Right cardiac atrium (tissue), 5 donors: Measurements from ENCODE around the gene PRKD2. TPM values are rescaled to one million over a fixed set of nuclear protein-coding genes. Genes with fewer than 3 reads are reported as not detected.
A peak's percentile ranks its signal among the peaks of the same experiment; 100 is the strongest.

ENCODE experiments used
- ATAC-seq, 2 donors: fragments of 200-7000 bp; cut with Tn5 transposase; one replicate each; pipeline versions ENCODE4 v1.8.0 to v1.9.1; 2020; ENCODE audit warnings: moderate library complexity in 2 of 2, mild to moderate bottlenecking in 1 of 2
- DNase-seq, 3 donors: peaks; one replicate each; pipeline ENCODE4 v3.0.0-alpha.2; 2020
- H3K27ac ChIP-seq: one replicate; pipeline ENCODE4 v1.5.1; 2013; ENCODE audit warnings: mild to moderate bottlenecking, low read length, control low read depth, moderate library complexity
- H3K27me3 ChIP-seq: one replicate; pipeline ENCODE4 v1.6.1; 2013; ENCODE audit not compliant: control insufficient read depth, insufficient read depth
- H3K4me1 ChIP-seq: one replicate; pipeline ENCODE4 v1.6.1; 2013; ENCODE audit warnings: low read length; ENCODE audit not compliant: control insufficient read depth, insufficient read depth
- H3K4me3 ChIP-seq: one replicate; pipeline ENCODE4 v1.5.1; 2013; ENCODE audit warnings: low read length, control low read depth
- H3K9me3 ChIP-seq: one replicate; pipeline ENCODE4 v1.6.1; 2013; ENCODE audit warnings: low read length; ENCODE audit not compliant: control insufficient read depth
- WGBS: extraction: QIAGEN DNeasy Blood & Tissue Kit; methylation state at CpG from one replicate; pipeline ENCODE4 v1.1.7; 2013; 5-methylcytosine and 5-hydroxymethylcytosine counted together
- intact Hi-C, 4 donors: fragments of 100-400 bp; cut with DNase I; formaldehyde crosslinking; loops; one replicate each; pipeline versions ENCODE4 v1.11.0 to v1.14.0; 2022 to 2023
- polyA plus RNA-seq: library from polyadenylated mRNA; stranded (reverse); fragments of 200-250 nt; gene quantifications from one replicate; pipeline ENCODE4 v1.2.3, GENCODE V29; 2013
- total RNA-seq, 4 donors: library from RNA; stranded (reverse); fragmentation: NEBNext Ultra II Directional; extraction: Animal tissue kit (Norgen Biotek cat#: 25700); gene quantifications; one replicate each; pipeline ENCODE4 v1.2.1, GENCODE V29; 2021
- donor health status: healthy with polysubstance abuse.
- donor health status: DM: no; HTN: yes; CAD: no.
- donor health status: DM: no; HTN: no; CAD: no.
- donor health status: DM: no; HTN: yes; CAD: no; lungs with severe emphysema.
- donor health status: DM: yes; HTN: yes; CAD: no.

Gene PRKD2
- total and polyA plus RNA-seq, 5 donors, result 11.3 to 16.6 (median 14.7) TPM

GRCh38 chr19:46697204-46697960 is 19.5 kb downstream of the PRKD2 start:
- H3K27me3 ChIP-seq, result no peaks in the 10 kb centered on the region
- no peak overlapping the region for H3K4me3 ChIP-seq
- WGBS, result 33% methylated on average over 39 of the region's 39 CpGs
- H3K9me3 ChIP-seq, result no peaks in the 10 kb centered on the region
- DNase-seq (peak; percentile 95 to 96 (median 96)), ATAC-seq (peak; percentile 97)
- H3K4me1 ChIP-seq, result no peaks in the 10 kb centered on the region
- intact Hi-C loops, result no loop called here
- no peak overlapping the region for H3K27ac ChIP-seq

- no peak for ATAC-seq
- Histone ChIP-seq H3K4me1 (no peaks in the 10 kb centered on the region), H3K27me3 (no peaks in the 10 kb centered on the region), H3K27ac (no peak overlapping the region), H3K9me3 (no peaks in the 10 kb centered on the region), H3K4me3 (no peak overlapping the region)
- 80% methylated on average over 9 of the region's 9 CpGs for WGBS
- DNase-seq, result no peak
- intact Hi-C loops, result no loop called here
Measured at GRCh38 chr19:46696866-46697203, 20.1 kb downstream of the PRKD2 start.

- 95% methylated on average over 10 of the region's 10 CpGs for WGBS
- no peak for ATAC-seq
- intact Hi-C loops, result no loop called here
- DNase-seq, result no peak
- Histone ChIP-seq H3K4me3 (no peak overlapping the region), H3K9me3 (no peaks in the 10 kb centered on the region), H3K27ac (no peak overlapping the region), H3K27me3 (no peaks in the 10 kb centered on the region), H3K4me1 (no peaks in the 10 kb centered on the region)
Measured at GRCh38 chr19:46696052-46696451, 20.9 kb downstream of the PRKD2 start.

- Histone ChIP-seq H3K4me3 (no peak overlapping the region), H3K9me3 (no peaks in the 10 kb centered on the region), H3K27ac (no peak overlapping the region), H3K27me3 (no peaks in the 10 kb centered on the region), H3K4me1 (no peaks in the 10 kb centered on the region)
- intact Hi-C loops, result no loop called here
- ATAC-seq (no peak), DNase-seq (peak in 1 of 3 donors; percentile 48)
- WGBS, result 93% methylated on average over 22 of the region's 22 CpGs
Measured at GRCh38 chr19:46693760-46694159, 23.2 kb downstream of the PRKD2 start.

- Histone ChIP-seq H3K27me3 (no peaks in the 10 kb centered on the region), H3K4me1 (no peaks in the 10 kb centered on the region), H3K4me3 (no peak overlapping the region), H3K27ac (no peak overlapping the region), H3K9me3 (no peaks in the 10 kb centered on the region)
- DNase-seq (no peak), ATAC-seq (no peak)
- intact Hi-C loops, result no loop called here
- 94% methylated on average over 4 of the region's 4 CpGs for WGBS
Measured at GRCh38 chr19:46692918-46693722, 23.8 kb downstream of the PRKD2 start.

- Histone ChIP-seq H3K27ac (no peak overlapping the region), H3K4me1 (no peaks in the 10 kb centered on the region), H3K4me3 (no peak overlapping the region), H3K27me3 (no peaks in the 10 kb centered on the region), H3K9me3 (no peaks in the 10 kb centered on the region)
- WGBS, result 99% methylated on average over 2 of the region's 2 CpGs
- DNase-seq (no peak), ATAC-seq (no peak)
- intact Hi-C loops, result no loop called here
Measured at GRCh38 chr19:46691948-46692347, 25.0 kb downstream of the PRKD2 start.

- intact Hi-C loops, result no loop called here
- Histone ChIP-seq H3K4me3 (no peak overlapping the region), H3K27ac (no peak overlapping the region), H3K9me3 (no peaks in the 10 kb centered on the region), H3K27me3 (no peaks in the 10 kb centered on the region), H3K4me1 (no peaks in the 10 kb centered on the region)
- ATAC-seq (no peak), DNase-seq (no peak)
- 49% methylated on average over 2 of the region's 2 CpGs for WGBS
Measured at GRCh38 chr19:46691104-46691503, 25.8 kb downstream of the PRKD2 start.

GRCh38 chr19:46689358-46689757 is 27.6 kb downstream of the PRKD2 start:
- Histone ChIP-seq H3K27me3 (no peaks in the 10 kb centered on the region), H3K4me3 (no peak overlapping the region), H3K4me1 (no peaks in the 10 kb centered on the region), H3K9me3 (no peaks in the 10 kb centered on the region), H3K27ac (no peak overlapping the region)
- intact Hi-C loops, result no loop called here
- ATAC-seq, result no peak
- WGBS, result 95% methylated on average over 14 of the region's 14 CpGs
- no peak for DNase-seq

- H3K4me3 ChIP-seq, result no peak overlapping the region
- ATAC-seq (no peak), DNase-seq (no peak)
- H3K27ac ChIP-seq, result no peak overlapping the region
- no peaks in the 10 kb centered on the region for H3K9me3 ChIP-seq
- intact Hi-C loops, result no loop called here
- H3K4me1 ChIP-seq, result no peaks in the 10 kb centered on the region
- no peaks in the 10 kb centered on the region for H3K27me3 ChIP-seq
- 91% methylated on average over 6 of the region's 6 CpGs for WGBS
Measured at GRCh38 chr19:46687438-46688145, 29.3 kb downstream of the PRKD2 start.

- no peaks in the 10 kb centered on the region for H3K9me3 ChIP-seq
- H3K27ac ChIP-seq, result no peak overlapping the region
- H3K4me3 ChIP-seq, result no peak overlapping the region
- H3K4me1 ChIP-seq, result no peaks in the 10 kb centered on the region
- DNase-seq, result no peak
- intact Hi-C loops, result no loop called here
- no peaks in the 10 kb centered on the region for H3K27me3 ChIP-seq
- 75% methylated on average over 3 of the region's 3 CpGs for WGBS
- no peak for ATAC-seq
Measured at GRCh38 chr19:46685189-46685588, 31.7 kb downstream of the PRKD2 start.

- ATAC-seq (peak; percentile 41 to 60), DNase-seq (peak in 2 of 3 donors; percentile 35 to 71)
- Histone ChIP-seq H3K27ac (no peak overlapping the region), H3K27me3 (no peaks in the 10 kb centered on the region), H3K9me3 (no peaks in the 10 kb centered on the region), H3K4me1 (no peaks in the 10 kb centered on the region), H3K4me3 (no peak overlapping the region)
- WGBS, result 84% methylated on average over 26 of the region's 26 CpGs
- intact Hi-C loops, result no loop called here
Measured at GRCh38 chr19:46678110-46678732, 38.7 kb downstream of the PRKD2 start.
